HG02610 (cell line): Measurements from ENCODE around the gene CFAP100.

Source experiments
- ATAC-seq: cut with Tn5 transposase; IDR thresholded peaks from one replicate; pipeline ENCODE4 v1.9.1; 2021; ENCODE audit warnings: mild to moderate bottlenecking, moderate library complexity; ENCODE audit not compliant: unreplicated experiment

Gene CFAP100

GRCh38 chr3:126356373-126357264 is 38.1 kb upstream of the CFAP100 start:
- ATAC-seq: no peak

DNA sequence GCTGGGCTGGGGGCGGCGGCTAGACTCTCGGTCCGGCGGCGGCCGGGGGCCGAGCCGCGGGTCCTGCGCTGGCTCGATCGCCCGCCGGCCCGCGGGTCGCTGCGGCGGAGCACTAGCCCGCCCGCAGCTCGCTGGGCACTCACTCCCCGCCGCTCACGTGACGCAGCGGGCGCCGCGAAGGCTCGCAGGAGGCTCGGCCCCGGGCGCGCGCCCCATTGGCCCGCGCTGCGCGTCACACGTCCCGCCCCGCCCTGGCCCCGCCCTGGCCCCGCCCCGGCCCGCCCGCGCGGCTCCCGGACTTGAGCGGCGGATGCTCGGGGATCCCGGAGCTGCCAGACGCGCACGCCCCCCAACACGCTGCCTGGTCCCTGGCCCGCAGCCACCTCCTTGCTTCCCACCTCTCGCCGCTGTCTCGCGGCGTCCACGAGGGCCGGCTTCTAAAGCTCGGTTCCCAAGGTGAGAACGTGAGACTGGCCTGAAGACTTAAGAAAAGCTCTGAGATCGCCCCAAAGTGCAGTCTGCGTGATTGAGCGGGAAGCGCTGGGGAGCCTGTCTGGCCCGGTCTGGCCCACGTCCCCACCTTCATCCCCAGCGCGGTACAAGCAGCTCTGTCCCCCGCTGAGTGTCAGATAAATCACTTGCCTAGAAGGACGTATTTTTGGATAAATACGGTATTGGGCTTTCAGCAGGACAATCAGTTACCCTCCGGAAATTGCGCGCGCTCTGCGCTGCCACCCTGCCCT is 37.2 kb upstream of the CFAP100 start, which contains the start of gene KLF15:
KLF15 (minus strand) TSS at position 114 of the 743 bp plus-strand sequence. CDS start 4,486 bp downstream, outside the sequence.
- peak; percentile 92 for ATAC-seq

GRCh38 chr3:126358038-126358815 is 36.5 kb upstream of the CFAP100 start:
- no peak for ATAC-seq

GRCh38 chr3:126358816-126359181 is 35.9 kb upstream of the CFAP100 start:
- ATAC-seq: no peak

DNA sequence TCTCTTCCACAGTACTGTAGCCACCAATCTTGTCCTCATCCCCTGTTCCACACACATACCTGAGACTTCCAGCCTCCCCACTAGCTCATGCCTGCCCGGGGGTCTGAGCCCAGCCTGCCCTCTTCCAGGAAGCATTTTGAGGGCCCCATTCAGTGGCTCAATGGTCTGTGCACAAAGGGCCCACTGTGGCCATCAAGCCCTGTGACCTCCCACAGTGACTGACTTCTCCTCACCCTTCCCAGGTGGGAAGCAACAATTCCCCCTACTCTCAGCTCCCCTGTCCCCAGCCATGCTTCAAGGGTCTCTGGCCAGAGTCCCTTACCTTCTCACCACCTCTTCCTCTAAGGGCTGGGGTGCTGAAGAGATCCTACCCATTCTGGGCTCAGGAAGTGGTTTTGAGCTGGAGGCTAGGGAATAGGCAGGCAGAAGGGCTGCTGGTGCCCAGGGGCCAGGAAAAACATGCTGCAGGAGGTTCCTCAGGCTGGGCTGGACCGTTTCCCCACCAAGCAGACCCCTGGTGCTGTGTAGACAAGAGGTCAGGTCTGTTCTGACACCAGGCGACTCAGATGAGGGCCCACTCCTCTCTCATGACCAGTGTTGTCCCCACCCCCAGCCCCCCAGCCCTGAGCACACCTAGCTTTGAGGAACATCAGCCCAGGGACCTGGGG is 34.5 kb upstream of the CFAP100 start:
- ATAC-seq: no peak

GRCh38 chr3:126360714-126361060 is 34.0 kb upstream of the CFAP100 start:
- no peak for ATAC-seq

DNA sequence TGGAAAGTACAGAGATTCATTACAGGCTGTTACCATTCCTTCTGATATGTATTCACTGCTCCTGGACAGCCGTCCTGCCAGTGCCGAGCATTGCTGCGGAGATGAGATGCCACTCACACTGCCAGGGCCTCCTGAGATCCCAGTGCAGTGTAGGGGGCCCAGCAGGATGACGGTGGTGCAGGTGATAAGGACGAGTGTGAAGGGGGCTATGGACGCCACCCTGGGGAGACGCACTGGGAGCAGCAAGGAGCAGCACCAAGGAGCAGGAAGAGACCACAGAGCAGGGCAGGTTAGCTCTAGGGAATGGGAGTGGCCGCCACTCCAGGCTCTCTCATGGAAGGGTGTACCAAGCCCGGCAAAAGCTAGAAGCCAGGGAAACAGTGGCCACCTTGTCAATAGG is 33.5 kb upstream of the CFAP100 start:
- no peak for ATAC-seq

DNA sequence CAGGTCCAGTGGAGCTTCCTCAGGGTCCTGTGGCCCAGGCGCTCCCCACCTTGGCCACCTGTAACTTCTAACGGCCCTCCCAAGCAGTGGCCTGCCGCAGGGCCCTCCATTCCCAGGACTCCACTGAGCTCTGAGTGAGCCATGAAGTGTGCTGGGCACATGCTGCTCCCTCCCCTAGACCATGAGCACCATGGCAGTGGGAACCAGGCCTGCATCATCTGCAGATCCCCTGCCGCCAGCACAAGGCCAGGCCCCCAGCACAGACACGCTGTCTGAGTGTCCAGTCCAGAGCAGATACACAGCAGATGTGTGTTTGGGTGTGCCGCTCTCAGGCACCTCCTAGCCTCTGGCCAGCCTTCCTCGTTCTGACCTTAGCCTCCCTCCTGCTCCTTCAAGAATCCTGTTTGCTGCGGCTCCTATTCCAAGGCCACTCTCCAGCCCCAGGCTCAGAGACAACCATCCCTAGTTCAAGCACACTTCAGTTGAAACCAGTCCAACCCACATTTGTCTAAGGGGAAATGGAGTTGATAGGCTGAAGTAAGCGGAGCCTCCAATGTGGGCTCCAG is 30.5 kb upstream of the CFAP100 start:
- ATAC-seq: no peak

DNA sequence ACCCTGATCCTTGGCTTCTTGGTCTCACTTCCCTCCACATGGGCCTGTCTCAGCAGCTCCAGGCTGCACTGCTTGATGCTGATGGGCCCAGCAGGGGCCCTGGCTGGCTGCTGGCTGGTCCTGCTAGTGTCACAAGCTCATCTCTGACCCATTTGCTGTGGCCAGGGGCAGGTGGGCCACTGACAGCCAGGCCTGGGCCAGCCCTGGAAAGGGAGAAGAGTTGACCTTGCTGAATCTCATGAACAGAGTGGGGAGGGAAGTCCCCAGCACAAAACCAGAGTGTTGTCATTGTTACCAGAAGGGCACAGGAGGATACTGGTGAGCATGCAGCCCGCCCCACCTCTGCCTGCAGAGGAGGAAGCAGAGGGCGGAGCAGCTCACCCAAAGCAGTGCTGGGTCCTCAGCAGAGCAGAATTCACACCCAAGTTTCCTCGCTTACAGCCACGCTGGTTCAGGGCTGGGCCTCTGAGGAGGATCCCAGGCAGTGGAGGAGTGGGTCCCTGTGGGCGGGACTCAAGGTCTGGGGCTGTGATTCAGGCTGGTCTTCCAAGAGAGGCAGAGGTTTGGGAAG is 29.9 kb upstream of the CFAP100 start:
- ATAC-seq: no peak

DNA sequence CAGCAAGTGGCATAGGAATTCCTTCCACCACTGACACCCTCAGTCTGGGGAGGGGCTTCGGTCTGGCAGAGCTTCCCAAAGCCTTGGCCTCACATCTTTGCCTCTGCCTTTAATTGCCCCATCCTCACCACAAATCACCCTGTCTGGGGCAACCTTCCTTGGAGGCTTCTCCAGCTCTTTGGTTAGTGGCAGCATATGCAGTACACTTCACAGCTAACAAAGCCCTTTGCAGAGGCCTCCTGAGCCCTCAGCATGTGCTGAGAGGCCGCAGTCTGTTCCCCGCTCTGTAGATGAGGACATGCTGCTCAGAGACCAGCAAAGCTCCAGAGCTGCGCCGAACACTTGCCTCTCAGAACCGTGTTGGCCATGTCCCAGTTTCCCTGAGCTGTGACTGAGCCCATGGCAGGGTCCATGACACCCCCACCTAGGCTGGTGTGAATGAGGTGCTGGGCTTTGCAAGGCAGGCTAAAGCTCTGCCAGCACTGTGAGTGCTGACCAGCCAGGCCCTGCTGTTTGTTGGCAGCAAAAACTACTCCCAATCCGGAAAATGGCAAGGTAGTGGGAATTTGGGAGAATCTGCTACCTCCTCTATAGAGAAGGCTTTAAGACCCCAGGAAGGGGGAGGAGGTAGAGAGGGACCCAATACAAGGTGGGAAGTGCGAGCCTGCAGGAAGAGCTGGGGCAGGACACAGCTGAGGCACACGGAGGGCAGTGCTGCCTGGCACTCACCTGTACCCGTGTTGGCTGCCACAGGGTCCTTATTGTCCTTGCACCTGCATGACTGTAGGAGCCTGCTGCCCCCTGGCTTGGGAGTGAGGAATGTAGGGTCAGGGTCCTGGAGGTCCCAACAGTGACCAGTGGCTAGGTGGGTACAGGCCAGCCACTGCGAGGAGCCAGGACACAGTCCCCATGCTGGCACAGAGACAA is 29.1 kb upstream of the CFAP100 start:
- ATAC-seq: no peak

DNA sequence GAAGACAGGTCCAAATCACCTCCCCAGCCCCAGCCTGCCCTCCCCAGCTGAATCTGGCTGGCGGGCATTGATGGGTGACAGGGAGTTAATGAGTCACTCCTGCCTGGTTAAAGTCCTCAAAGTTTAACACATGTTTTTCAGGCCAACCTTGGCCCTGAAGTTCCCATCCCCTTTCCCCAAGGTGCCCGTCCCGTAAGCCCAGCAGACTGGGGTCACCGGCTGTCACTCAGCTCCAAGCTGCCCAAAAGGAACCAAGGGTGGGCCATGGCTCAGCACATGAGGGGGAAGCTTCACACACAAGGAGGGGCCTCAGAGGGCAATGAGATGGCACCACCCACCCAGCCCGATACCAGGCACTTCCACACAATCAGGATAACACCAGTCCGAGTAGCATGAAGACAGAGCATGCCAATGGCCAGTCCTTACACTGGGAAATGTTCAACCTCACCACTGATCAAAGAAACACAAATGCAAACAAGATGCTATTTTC is 27.3 kb upstream of the CFAP100 start:
- ATAC-seq: no peak

- no peak for ATAC-seq
Observed at GRCh38 chr3:126369490-126369889, 25.2 kb upstream of the CFAP100 start.

DNA sequence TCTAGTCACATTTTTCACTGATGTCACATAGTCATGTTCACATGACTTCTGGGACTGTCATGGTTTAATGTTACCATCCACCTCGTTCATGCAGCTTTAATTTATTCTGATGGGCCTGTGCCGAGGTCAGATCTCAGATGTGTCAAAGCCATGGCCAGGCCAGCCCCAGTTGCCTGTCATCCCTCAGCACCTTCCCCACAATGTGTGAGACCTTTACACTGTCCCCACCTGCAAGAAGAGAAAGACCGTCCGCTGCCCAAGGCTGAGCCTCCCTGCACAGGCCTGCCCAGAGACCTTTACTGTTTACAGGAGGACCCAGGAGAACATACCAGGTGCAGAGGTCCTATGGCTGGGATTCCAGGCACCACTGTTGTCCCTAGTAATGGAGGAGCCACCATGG is 24.7 kb upstream of the CFAP100 start:
- no peak for ATAC-seq

GRCh38 chr3:126370606-126371005 is 24.1 kb upstream of the CFAP100 start:
- no peak for ATAC-seq

GRCh38 chr3:126371096-126371705 is 23.5 kb upstream of the CFAP100 start:
- ATAC-seq: no peak

DNA sequence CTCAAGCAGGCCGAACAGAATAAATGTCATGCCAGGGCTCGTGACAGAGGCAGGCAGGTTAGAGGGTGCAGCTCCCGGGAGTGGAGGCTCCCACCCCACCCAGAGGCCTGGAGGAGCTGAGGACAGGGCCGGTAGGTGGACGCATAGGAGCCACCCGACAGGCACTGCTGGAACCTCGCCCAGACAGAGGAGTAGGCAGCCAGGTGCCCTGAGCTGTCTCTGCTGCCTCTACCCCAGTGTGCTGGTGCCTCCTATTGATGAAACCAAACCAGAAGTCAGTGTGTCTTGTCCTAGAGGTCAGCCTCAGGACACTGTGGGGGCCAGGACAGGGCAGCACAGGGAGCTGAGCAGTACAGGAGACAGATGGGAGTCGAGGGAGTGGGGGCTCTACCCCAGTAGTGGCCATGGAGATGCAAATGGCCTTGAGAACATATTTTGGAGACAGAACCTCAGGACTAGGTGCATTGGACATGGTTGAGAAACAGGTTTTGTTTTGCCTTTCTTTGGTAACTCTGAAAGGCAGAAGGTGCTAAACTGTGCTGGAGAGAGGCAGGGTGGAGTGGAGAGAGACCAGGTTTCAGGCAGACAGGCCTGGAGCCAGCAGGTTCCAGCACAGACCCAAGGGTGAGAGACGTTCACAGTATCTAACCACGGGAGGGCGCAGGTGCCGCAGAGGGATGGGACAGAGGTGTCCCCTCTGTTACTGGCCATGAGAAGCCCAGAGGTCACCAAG is 22.1 kb upstream of the CFAP100 start:
- no peak for ATAC-seq

- no peak for ATAC-seq
Observed at GRCh38 chr3:126373146-126373613, 21.5 kb upstream of the CFAP100 start.
